RWPE1 (cell line): ENCODE data around the gene TTC28.

Source experiments
- CTCF ChIA-PET: fragments of 350-600 bp; sonication (Branson Sonifier 250); formaldehyde crosslinking; extraction: SDS; loops from one replicate; lab custom pipeline; 2021; lab: Yijun Ruan, JAX
- POLR2A ChIA-PET: fragments of 400-600 bp; formaldehyde crosslinking; extraction: SDS; loops from one replicate; lab custom pipeline; 2020; ENCODE audit warnings: antibody characterized with exemption; ENCODE audit not compliant: low non-redundant PET; lab: Yijun Ruan, JAX
- DNase-seq: peaks from one replicate; pipeline ENCODE4 v3.0.0; 2012; ENCODE audit warnings: low spot score
- H3K27ac ChIP-seq: fragments of 450-650 bp; 2 replicates; pipeline ENCODE4 v1.5.1; 2017
- TF ChIP-seq, protein P1 (sequence below): fragments of 450-650 bp; conservative IDR thresholded peaks from 2 replicates; pipeline ENCODE4 v1.5.1; 2017; ENCODE audit warnings: low read depth, mild to moderate bottlenecking

The TTC28 gene

DNA sequence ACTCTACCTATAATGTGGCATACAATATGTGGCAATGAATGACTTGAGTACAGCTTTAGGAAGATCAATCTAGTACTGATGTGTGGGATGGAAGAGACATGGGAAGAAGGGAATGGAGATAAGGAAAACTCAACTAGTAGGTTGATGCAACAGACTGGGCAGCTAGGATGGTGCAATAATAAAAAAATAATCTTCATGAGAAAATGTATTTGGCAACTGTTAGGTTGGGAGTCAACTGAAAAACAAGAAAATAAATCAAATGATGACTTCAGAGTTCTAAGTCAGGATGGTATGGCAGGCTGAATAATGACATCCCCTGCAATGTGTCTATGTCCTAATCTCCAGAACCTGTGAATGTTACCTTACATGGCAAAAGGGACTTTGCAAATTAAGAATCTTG lies 523.8 kb downstream of the TTC28 start:
- POLR2A ChIA-PET, result no interaction called here
- CTCF ChIA-PET, result no interaction called here
- no peak overlapping the region for H3K27ac ChIP-seq
- TF ChIP-seq, protein P1, sequence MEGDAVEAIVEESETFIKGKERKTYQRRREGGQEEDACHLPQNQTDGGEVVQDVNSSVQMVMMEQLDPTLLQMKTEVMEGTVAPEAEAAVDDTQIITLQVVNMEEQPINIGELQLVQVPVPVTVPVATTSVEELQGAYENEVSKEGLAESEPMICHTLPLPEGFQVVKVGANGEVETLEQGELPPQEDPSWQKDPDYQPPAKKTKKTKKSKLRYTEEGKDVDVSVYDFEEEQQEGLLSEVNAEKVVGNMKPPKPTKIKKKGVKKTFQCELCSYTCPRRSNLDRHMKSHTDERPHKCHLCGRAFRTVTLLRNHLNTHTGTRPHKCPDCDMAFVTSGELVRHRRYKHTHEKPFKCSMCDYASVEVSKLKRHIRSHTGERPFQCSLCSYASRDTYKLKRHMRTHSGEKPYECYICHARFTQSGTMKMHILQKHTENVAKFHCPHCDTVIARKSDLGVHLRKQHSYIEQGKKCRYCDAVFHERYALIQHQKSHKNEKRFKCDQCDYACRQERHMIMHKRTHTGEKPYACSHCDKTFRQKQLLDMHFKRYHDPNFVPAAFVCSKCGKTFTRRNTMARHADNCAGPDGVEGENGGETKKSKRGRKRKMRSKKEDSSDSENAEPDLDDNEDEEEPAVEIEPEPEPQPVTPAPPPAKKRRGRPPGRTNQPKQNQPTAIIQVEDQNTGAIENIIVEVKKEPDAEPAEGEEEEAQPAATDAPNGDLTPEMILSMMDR, result no peak
- no peak for DNase-seq

DNA sequence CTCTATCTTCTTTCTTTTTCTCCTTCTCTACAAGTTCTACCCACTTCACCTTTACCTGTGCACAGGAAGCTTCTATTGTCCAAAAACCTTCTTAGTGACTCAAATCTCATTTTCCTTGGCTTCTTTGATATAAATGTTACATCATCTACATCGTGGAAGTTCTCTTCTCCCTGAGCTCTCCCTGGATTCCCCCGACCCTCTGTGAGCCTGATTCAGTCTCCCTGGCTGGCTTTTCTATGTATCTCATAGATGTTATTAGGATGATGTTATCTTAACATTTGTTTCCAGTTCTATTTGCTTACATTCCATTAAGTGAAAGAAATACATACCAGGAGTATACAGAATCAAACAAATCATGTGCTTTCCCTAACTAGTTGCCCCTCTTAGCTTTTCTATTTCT lies 524.8 kb downstream of the TTC28 start:
- POLR2A ChIA-PET, result no interaction called here
- no peak for DNase-seq
- CTCF ChIA-PET, result no interaction called here
- TF ChIP-seq, protein P1, result no peak
- H3K27ac ChIP-seq, result no peak overlapping the region

DNA sequence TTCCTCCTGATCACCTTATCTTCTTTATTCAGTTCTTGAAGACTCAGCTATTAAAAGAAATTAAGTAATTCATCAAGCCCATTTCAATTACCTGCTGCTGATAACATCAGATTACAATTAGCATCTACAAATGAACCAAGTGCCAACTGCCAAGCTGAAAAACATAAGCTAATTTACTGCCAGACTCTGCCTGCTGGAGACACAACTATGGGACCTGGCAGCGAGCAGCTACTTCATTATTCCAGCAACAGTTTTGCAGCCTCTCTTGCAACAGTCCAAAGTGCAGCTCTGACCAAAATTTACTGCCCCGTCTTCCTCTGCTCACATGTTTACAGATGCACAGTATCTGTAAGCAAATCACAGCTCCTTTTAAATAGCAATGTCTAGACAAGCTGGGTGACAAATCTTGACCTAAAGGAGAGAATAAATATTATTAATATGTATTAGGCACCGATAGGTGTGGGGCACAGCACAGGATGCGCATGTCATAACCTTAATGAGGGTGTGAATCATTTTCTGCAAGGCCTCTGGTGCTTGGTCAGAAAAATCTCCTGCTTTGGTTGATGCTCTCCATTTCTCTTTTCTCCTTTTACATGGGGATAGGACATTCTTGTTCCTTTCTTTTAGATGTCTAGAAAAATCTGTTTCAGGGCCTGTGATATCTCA lies 528.4 kb downstream of the TTC28 start:
- CTCF ChIA-PET, result no interaction called here
- DNase-seq, result no peak
- POLR2A ChIA-PET, result no interaction called here
- H3K27ac ChIP-seq, result no peak overlapping the region
- TF ChIP-seq, protein P1, result no peak

DNA sequence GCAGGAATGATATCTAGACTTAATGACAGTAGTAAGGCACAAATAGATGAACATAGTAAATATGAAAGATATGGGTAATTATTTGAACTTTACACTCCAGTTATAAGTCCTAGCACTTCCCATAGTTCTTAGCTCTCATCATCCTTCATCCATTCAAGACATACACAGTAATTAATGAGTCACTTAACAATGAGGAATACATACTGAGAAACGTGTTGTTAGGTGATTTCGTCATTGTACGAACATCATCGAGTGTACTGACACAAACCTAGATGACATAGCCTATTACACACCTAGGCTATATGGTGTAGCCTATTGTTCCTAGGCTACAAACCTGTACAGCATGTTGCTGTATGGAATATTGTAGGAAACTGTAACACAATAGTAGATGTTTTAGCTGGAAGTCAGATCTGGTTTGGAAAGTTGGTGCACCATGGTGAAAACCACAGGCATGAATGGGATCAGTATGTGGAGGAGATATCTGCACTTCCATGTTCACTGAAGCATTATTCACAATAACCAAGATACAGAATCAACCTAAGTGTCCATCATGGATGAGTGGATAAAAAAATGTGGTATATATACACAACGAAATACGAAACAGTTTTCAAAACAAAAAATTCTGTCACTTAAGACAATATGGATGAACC lies 530.7 kb downstream of the TTC28 start:
- POLR2A ChIA-PET, result no interaction called here
- no peak overlapping the region for H3K27ac ChIP-seq
- CTCF ChIA-PET, result no interaction called here
- TF ChIP-seq, protein P1, result no peak
- no peak for DNase-seq

DNA sequence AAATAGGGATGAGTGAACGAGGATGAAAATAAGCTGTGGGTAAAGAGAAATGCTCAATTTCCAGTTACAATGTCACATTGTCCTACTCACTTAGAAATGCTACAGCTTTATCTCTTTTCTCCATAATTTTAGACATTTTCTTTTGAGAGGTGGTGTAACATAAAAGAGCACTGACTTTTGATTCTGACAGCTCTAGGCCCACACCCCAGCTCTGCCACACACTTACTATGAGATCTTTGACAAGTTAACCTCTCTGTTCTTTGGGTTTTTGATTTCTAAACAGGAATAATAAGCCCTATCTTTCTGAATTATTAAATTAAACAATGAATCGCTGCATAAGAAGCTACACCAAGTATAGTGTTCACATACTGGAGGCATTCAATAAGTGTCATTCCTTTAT lies 532.2 kb downstream of the TTC28 start:
- CTCF ChIA-PET, result interaction anchor here (0.6 kb wide), 1 partner anchor 538 kb away, joined by 8 read pairs; no protein-coding TSS in a partner anchor
- POLR2A ChIA-PET, result no interaction called here
- TF ChIP-seq, protein P1, result no peak
- DNase-seq, result no peak
- no peak overlapping the region for H3K27ac ChIP-seq

DNA sequence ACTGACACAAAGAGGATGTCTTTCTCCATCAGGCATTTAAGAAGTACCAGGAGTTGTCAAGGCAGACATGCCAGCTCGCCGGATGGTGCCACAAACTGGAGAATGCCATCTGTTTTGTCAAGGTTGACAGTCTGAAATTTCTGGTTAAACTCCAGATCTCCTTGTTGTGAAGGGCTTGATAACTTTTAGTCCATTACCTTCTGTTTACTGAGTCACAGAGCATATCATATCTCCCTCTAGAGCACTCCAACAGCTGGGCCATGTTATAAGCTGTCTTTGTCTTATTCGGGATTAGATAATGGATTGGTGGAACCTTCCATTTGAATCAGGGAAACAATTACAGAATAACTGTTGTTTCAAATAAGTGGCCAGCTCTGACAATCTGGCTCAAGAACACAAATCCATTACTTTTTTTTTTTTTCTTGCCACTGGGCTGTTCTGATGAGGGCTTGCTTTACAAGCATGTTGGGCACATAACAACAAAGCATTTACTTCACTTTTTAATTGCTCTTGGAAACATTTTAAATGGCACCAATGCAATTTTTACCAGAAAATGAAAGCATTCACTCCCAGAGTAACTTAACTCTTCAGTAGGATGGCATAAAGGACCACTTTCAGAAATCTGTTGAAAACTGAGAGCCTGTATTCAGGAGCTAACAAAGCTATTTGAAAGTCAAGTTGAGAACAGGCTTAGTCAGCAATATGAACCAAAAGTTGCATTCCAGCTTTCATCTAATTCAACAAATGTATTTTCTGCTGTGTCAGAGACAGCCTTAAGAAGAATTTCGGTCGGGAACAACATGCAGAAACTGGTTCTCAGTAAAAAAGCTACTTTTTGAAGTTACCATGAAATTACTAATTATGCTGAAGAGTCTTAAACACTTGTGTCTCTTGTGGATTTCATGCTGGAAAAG lies 533.0 kb downstream of the TTC28 start:
- no peak for DNase-seq
- CTCF ChIA-PET, result interaction anchor here (0.6 kb wide), 1 partner anchor 103 kb away, joined by 3 read pairs; no protein-coding TSS in a partner anchor

More for the DNA sequence above, 533.0 kb downstream of the TTC28 start:
- no peak overlapping the region for H3K27ac ChIP-seq
- POLR2A ChIA-PET, result no interaction called here
- TF ChIP-seq, protein P1, result no peak
